Choroid plexus epithelial cell (primary cell): ENCODE data around the gene F10.
A peak's percentile ranks its signal among the peaks of the same experiment; 100 is the strongest.

Experiments used
- DNase-seq: peaks from one replicate; pipeline ENCODE4 v3.0.0-alpha.2; 2010; ENCODE audit warnings: low read depth
- H3K4me3 ChIP-seq: 2 replicates; pipeline ENCODE4 v1.5.1; 2011; ENCODE audit warnings: low read depth, mild to moderate bottlenecking, control low read depth, low read length, moderate library complexity
- CTCF ChIP-seq: conservative IDR thresholded peaks from 2 replicates; pipeline ENCODE4 v1.5.1; 2011; ENCODE audit warnings: low read depth, mild to moderate bottlenecking, control low read depth, inconsistent platforms, low read length, moderate library complexity

F10 gene

GRCh38 chr13:113122550-113123225, at the start of gene F10:
F10 (plus strand) TSS chr13:113122799; CDS start chr13:113122856, 57 bp downstream.
- peak within 1 kb of the TSS; percentile 63 for H3K4me3 ChIP-seq
- TF ChIP-seq CTCF: no peak
- peak; percentile 85 for DNase-seq

GRCh38 chr13:113073942-113074341, 48.7 kb upstream of the F10 start:
- no peak for DNase-seq
- H3K4me3 ChIP-seq: no peak overlapping the region
- no peak for TF ChIP-seq CTCF

- H3K4me3 ChIP-seq: no peak overlapping the region
- no peak for DNase-seq
- TF ChIP-seq CTCF: no peak
These were observed 48.2 kb upstream of the F10 start for GRCh38 chr13:113074401-113074800.

- H3K4me3 ChIP-seq: no peak overlapping the region
- DNase-seq: no peak
- TF ChIP-seq CTCF: no peak
These were observed 47.7 kb upstream of the F10 start for GRCh38 chr13:113074876-113075275.

- no peak for DNase-seq
- no peak overlapping the region for H3K4me3 ChIP-seq
- no peak for TF ChIP-seq CTCF
These were observed 46.9 kb upstream of the F10 start for GRCh38 chr13:113075711-113076110.

GRCh38 chr13:113076681-113077401, 45.8 kb upstream of the F10 start:
- H3K4me3 ChIP-seq: no peak overlapping the region
- no peak for DNase-seq
- no peak for TF ChIP-seq CTCF

- TF ChIP-seq CTCF: no peak
- no peak for DNase-seq
- no peak overlapping the region for H3K4me3 ChIP-seq
These were observed 45.0 kb upstream of the F10 start for GRCh38 chr13:113077566-113077952.
